Muscle layer of colon (tissue), 2 donors: ENCODE results near the gene MRC2.

Experiments used
- H3K27ac ChIP-seq: one replicate; pipeline ENCODE4 v1.7.0; 2013; ENCODE audit warnings: low read depth, mild to moderate bottlenecking, low read length, moderate library complexity
- H3K27me3 ChIP-seq, 2 donors: one replicate each; pipeline ENCODE4 v1.7.0; 2013; ENCODE audit warnings: low read length in 2 of 2, mild to moderate bottlenecking in 2 of 2; ENCODE audit not compliant: insufficient read depth in 2 of 2, control insufficient read depth in 1 of 2
- H3K36me3 ChIP-seq: one replicate; pipeline ENCODE4 v1.7.0; 2013; ENCODE audit warnings: mild to moderate bottlenecking, low read length; ENCODE audit not compliant: insufficient read depth
- H3K4me1 ChIP-seq: one replicate; pipeline ENCODE4 v1.7.0; 2013; ENCODE audit warnings: mild to moderate bottlenecking, low read length; ENCODE audit not compliant: insufficient read depth
- H3K4me3 ChIP-seq, 2 donors: one replicate each; pipeline ENCODE4 v1.7.0; 2013; ENCODE audit warnings: low read length in 2 of 2, low read depth in 1 of 2, mild to moderate bottlenecking in 1 of 2, moderate library complexity in 1 of 2
- H3K9ac ChIP-seq: one replicate; pipeline ENCODE4 v1.7.0; 2013; ENCODE audit warnings: low read length
- H3K9me3 ChIP-seq: one replicate; pipeline ENCODE4 v1.7.0; 2013; ENCODE audit warnings: mild to moderate bottlenecking, low read length
- donor health status: abdominal sarcoma.
- donor health status: Adenocarcinoma of cecum.

Gene MRC2

GRCh38 chr17:62614142-62614541 is 13.3 kb upstream of the MRC2 start:
- H3K36me3 ChIP-seq = peaks cover 46% of the 10 kb centered on the region
- H3K27ac ChIP-seq = no peak overlapping the region
- no peak overlapping the region for H3K9ac ChIP-seq
- H3K27me3 ChIP-seq = no peaks in the 10 kb centered on the region
- H3K9me3 ChIP-seq = no peaks in the 10 kb centered on the region
- H3K4me3 ChIP-seq = no peak overlapping the region
- H3K4me1 ChIP-seq = peaks cover under 1% of the 10 kb centered on the region

- Histone ChIP-seq H3K27me3 (no peaks in the 10 kb centered on the region), H3K36me3 (peaks cover 33% of the 10 kb centered on the region), H3K27ac (no peak overlapping the region), H3K4me3 (no peak overlapping the region), H3K9me3 (no peaks in the 10 kb centered on the region), H3K9ac (no peak overlapping the region), H3K4me1 (peaks cover 3% of the 10 kb centered on the region)
These were observed 12.0 kb upstream of the MRC2 start for GRCh38 chr17:62615503-62615902.

- peaks cover 3% of the 10 kb centered on the region for H3K4me1 ChIP-seq
- peaks cover 18% of the 10 kb centered on the region for H3K36me3 ChIP-seq
- no peaks in the 10 kb centered on the region for H3K9me3 ChIP-seq
- H3K27me3 ChIP-seq = no peaks in the 10 kb centered on the region
- H3K9ac ChIP-seq = no peak overlapping the region
- H3K4me3 ChIP-seq = no peak overlapping the region
- no peak overlapping the region for H3K27ac ChIP-seq
These were observed 10.2 kb upstream of the MRC2 start for GRCh38 chr17:62616993-62617893.

- Histone ChIP-seq H3K9ac (no peak overlapping the region), H3K4me1 (peaks cover 3% of the 10 kb centered on the region), H3K27me3 (no peaks in the 10 kb centered on the region), H3K27ac (no peak overlapping the region), H3K9me3 (no peaks in the 10 kb centered on the region), H3K4me3 (no peak overlapping the region), H3K36me3 (peaks cover 17% of the 10 kb centered on the region)
These were observed 9.5 kb upstream of the MRC2 start for GRCh38 chr17:62617894-62618472.

GRCh38 chr17:62618647-62619416 is 8.6 kb upstream of the MRC2 start:
- Histone ChIP-seq H3K9ac (no peak overlapping the region), H3K36me3 (peaks cover 17% of the 10 kb centered on the region), H3K4me3 (no peak overlapping the region), H3K4me1 (peaks cover 3% of the 10 kb centered on the region), H3K9me3 (no peaks in the 10 kb centered on the region), H3K27ac (no peak overlapping the region), H3K27me3 (no peaks in the 10 kb centered on the region)

- Histone ChIP-seq H3K9ac (no peak overlapping the region), H3K27me3 (no peaks in the 10 kb centered on the region), H3K4me1 (peaks cover 3% of the 10 kb centered on the region), H3K27ac (no peak overlapping the region), H3K36me3 (peaks cover 11% of the 10 kb centered on the region), H3K9me3 (no peaks in the 10 kb centered on the region), H3K4me3 (no peak overlapping the region)
These were observed 7.9 kb upstream of the MRC2 start for GRCh38 chr17:62619417-62620155.

GRCh38 chr17:62621223-62621622 is 6.2 kb upstream of the MRC2 start:
- Histone ChIP-seq H3K4me3 (no peak overlapping the region), H3K9me3 (no peaks in the 10 kb centered on the region), H3K9ac (no peak overlapping the region), H3K27me3 (no peaks in the 10 kb centered on the region), H3K4me1 (peaks cover 6% of the 10 kb centered on the region), H3K27ac (no peak overlapping the region), H3K36me3 (no peaks in the 10 kb centered on the region)

- H3K4me1 ChIP-seq = peaks cover 14% of the 10 kb centered on the region
- no peaks in the 10 kb centered on the region for H3K36me3 ChIP-seq
- H3K4me3 ChIP-seq = no peak overlapping the region
- no peak overlapping the region for H3K9ac ChIP-seq
- H3K9me3 ChIP-seq = no peaks in the 10 kb centered on the region
- H3K27me3 ChIP-seq = peaks cover 0 to 32% of the 10 kb centered on the region in 2 donors
- no peak overlapping the region for H3K27ac ChIP-seq
These were observed 2.1 kb upstream of the MRC2 start for GRCh38 chr17:62625184-62625869.

GRCh38 chr17:62625870-62626200 is 1.6 kb upstream of the MRC2 start:
- H3K27ac ChIP-seq = no peak overlapping the region

GRCh38 chr17:62626719-62627218 is 701 bp upstream of the MRC2 start:
- Histone ChIP-seq H3K36me3 (no peaks in the 10 kb centered on the region), H3K9me3 (no peaks in the 10 kb centered on the region), H3K27ac (peak overlapping the region; percentile 76), H3K4me1 (peaks cover 16% of the 10 kb centered on the region), H3K9ac (no peak overlapping the region), H3K4me3 (peak overlapping the region; percentile 34 to 50), H3K27me3 (peaks cover 0 to 32% of the 10 kb centered on the region in 2 donors)

More at GRCh38 chr17:62625870-62626200, 1.6 kb upstream of the MRC2 start:
- Histone ChIP-seq H3K27me3 (peaks cover 0 to 32% of the 10 kb centered on the region in 2 donors), H3K4me1 (peaks cover 16% of the 10 kb centered on the region), H3K9me3 (no peaks in the 10 kb centered on the region), H3K36me3 (no peaks in the 10 kb centered on the region), H3K4me3 (no peak overlapping the region), H3K9ac (no peak overlapping the region)
